Measurements from ENCODE around the gene MAPKBP1.

- TF ChIP-seq CTCF (IDR thresholded peaks at IDR 0.05) (no peak), POLR2A (IDR thresholded peaks at IDR 0.05) (no peak)
These were observed 32.3 kb downstream of the MAPKBP1 start for GRCh38 chr15:41806291-41807181.
